ENCODE measurements around the gene KRTAP10-11.
"Not testable (repeated sequence)": the region's sequence is repeated elsewhere in the genome, so short reads cannot be mapped to it uniquely, and the experiment has no call there.

GRCh38 chr21:44685050-44685449 lies 38.8 kb downstream of the KRTAP10-11 start:
- TF ChIP-seq CTCF (IDR thresholded peaks at IDR 0.05); MAX (IDR thresholded peaks at IDR 0.05; ENCODE audit: low read depth); FOXM1 (IDR thresholded peaks at IDR 0.05; ENCODE audit: low read depth); EP300 (IDR thresholded peaks at IDR 0.05; ENCODE audit: borderline replicate concordance in 1 of 2, low read depth in 1 of 2, low read length in 1 of 2); TAF1 (IDR thresholded peaks at IDR 0.05; ENCODE audit: borderline replicate concordance, low read depth, low read length); REST (IDR thresholded peaks at IDR 0.05; ENCODE audit: low read depth, low read length); JUND (IDR thresholded peaks at IDR 0.05); POLR2AphosphoS5 (IDR thresholded peaks at IDR 0.05; ENCODE audit: low read depth, low read length); GABPA (IDR thresholded peaks at IDR 0.05; ENCODE audit: low read depth); SIN3A (IDR thresholded peaks at IDR 0.05; ENCODE audit: borderline replicate concordance, low read depth, low read length); RXRA (IDR thresholded peaks at IDR 0.05; ENCODE audit: borderline replicate concordance, low read depth): not testable (repeated sequence)
- TF ChIP-seq, protein P1, sequence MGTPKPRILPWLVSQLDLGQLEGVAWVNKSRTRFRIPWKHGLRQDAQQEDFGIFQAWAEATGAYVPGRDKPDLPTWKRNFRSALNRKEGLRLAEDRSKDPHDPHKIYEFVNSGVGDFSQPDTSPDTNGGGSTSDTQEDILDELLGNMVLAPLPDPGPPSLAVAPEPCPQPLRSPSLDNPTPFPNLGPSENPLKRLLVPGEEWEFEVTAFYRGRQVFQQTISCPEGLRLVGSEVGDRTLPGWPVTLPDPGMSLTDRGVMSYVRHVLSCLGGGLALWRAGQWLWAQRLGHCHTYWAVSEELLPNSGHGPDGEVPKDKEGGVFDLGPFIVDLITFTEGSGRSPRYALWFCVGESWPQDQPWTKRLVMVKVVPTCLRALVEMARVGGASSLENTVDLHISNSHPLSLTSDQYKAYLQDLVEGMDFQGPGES (IDR thresholded peaks at IDR 0.05; ENCODE audit: low read depth, low read length): not testable (repeated sequence)
- TF ChIP-seq, protein P2, sequence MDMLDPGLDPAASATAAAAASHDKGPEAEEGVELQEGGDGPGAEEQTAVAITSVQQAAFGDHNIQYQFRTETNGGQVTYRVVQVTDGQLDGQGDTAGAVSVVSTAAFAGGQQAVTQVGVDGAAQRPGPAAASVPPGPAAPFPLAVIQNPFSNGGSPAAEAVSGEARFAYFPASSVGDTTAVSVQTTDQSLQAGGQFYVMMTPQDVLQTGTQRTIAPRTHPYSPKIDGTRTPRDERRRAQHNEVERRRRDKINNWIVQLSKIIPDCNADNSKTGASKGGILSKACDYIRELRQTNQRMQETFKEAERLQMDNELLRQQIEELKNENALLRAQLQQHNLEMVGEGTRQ (IDR thresholded peaks at IDR 0.05; ENCODE audit: borderline replicate concordance, low read depth, low read length): not testable (repeated sequence)

All from SK-N-SH (cell line).